HG02798 (cell line): ENCODE results near the gene NTRK1.

ENCODE experiments used
- ATAC-seq: cut with Tn5 transposase; IDR thresholded peaks from one replicate; pipeline ENCODE4 v1.9.1; 2021; ENCODE audit warnings: mild to moderate bottlenecking; ENCODE audit not compliant: unreplicated experiment, poor library complexity

Gene NTRK1

DNA sequence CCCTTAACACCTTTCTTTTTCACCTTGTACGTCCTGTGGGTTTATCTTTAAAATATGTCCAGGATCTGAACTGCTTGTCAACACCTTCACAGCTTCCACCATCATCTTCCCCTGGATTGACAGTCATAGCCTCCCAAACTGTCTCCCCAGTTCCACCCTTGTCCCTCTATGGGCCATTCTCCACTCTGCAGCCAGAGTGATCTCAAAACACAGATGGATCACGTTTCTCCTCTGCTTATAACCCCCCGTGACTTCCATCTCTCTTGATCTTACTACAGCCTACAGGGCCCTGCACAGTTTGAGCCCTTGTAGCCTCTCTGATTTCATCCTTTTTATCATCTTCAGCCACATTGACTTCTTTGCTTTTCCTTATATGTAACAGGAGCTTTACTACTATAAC lies 6.0 kb upstream of the NTRK1 start:
- no peak for ATAC-seq

- no peak for ATAC-seq
Measured at GRCh38 chr1:156856282-156856785, 4.3 kb upstream of the NTRK1 start.

DNA sequence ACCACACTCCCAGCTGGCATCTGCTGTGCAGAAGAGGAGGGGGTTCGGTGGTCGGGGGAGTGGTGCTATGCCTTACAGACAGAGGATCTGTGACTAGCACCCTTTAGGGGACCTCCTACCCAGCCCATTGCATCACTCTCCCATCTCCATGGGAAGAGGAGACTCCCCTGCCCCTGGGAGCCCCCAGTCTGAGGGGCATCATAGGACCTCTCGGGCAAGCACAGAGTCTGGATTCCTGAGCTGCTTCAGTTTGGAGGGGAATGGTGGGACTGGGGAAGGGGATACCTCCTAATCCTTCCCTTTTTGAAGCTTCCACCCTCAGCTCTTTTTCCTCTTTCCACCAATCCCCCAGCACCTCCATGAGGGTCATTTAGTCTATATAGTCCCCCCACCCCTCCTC lies 3.1 kb upstream of the NTRK1 start:
- no peak for ATAC-seq

GRCh38 chr1:156858555-156858956 lies 2.1 kb upstream of the NTRK1 start:
- no peak for ATAC-seq

DNA sequence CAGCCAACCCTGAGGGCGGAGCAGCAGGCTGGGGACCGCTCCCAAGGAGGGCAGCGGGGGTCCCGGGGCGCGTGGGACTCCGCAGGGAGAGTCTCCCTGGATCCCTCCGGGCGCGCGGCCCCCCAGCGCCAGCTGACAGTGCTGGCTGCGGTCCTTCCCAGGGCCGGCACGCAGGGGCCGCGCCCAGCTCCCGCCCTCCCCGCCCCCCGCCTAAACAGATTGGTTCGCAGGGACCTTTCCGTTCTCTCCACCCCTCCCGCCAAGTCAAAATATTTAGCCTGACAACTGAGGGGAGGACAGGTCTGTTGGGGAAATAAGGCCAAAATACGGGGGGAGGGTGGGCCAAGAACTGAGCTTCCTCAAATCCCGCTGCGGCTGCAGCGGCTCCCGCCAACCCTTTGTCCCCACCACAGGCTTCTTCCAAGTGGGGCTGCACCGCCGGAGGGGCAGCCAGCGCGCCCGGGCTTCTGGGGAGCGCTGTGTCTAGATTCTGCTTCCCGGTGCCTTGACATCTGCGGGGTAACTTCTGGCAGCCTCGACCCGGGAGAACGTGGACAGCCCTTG lies 1.6 kb upstream of the NTRK1 start, which contains the start of gene INSRR:
INSRR (minus strand) TSS at position 159 of the 564 bp plus-strand sequence. CDS start 496 bp downstream, outside the sequence.
- ATAC-seq = no peak

GRCh38 chr1:156859523-156860112 lies 1.0 kb upstream of the NTRK1 start:
- no peak for ATAC-seq

- no peak for ATAC-seq
Measured at GRCh38 chr1:156860113-156860627, 495 bp upstream of the NTRK1 start.

GRCh38 chr1:156862584-156862983 lies 1.9 kb downstream of the NTRK1 start:
- ATAC-seq = no peak

DNA sequence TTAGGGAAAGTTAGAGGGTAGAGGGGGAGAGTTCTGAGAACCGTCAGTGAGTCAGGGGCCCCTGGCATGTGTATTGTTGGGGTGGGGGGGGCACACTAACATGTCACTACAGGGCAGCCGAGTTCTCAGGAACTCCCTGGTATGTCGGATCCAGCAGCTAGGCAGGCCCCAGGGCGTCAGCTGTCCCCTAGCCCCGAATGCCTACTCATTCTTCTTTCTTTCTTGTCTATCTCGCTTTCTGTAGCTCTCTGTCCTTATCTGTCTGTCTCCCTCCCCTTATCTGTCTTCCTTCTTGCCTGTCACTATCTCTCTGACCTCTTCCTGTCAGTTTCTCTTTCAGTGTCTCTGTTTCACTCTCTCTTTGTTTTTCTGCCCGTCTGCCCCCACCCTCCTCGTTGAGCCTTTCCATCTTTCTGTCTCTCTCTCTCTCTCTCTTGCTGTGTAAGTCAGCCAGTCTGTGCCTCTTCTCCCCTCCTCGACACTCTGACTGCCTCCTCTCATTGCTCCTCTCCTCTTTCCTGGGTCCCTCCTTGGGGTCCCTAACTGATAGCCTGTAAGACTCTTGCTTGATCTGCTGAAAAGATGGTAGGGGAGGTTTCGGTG lies 2.4 kb downstream of the NTRK1 start:
- ATAC-seq = no peak

- ATAC-seq = no peak
Measured at GRCh38 chr1:156863631-156864030, 3.0 kb downstream of the NTRK1 start.

DNA sequence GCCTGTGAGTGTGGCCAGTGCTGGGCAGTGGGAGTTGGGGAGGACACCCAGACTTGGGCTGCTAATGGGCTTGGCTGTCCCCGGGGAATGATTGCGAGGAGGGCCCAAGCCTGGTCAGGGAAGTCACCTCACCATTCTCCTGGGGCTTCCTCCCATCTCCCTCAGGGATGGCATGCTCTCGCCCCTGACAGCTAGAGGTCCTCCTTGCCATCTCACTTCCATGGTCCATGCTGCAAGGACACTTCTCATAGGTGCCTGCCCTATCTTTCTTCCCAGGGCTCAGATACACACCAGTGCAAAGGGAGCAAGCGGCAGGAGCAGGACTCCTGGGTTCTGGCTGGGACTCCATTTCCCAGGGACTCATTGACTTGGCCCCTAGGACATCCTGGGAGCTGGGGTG lies 4.1 kb downstream of the NTRK1 start:
- ATAC-seq = no peak

- no peak for ATAC-seq
Measured at GRCh38 chr1:156865258-156865657, 4.6 kb downstream of the NTRK1 start.

DNA sequence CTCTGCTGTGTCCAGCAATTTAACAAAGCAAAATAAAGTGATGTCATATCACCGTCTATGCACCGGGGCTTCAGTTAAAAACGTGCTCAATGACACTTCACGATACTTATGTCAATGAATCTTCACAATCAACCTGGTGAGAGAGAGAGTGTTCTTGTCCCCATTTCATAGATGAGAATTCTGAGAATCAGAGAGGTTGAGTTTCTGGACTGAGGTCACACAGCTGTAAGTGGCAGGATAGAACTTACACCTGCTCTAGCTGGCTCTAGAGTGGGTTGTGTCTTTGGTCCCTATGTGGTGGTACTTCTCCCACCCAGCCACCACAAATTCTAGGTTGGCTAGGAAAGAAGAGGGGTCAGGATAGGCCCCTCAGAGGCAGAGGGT lies 5.2 kb downstream of the NTRK1 start:
- no peak for ATAC-seq

- no peak for ATAC-seq
Measured at GRCh38 chr1:156866249-156866909, 5.7 kb downstream of the NTRK1 start.

- no peak for ATAC-seq
Measured at GRCh38 chr1:156868341-156868740, 7.7 kb downstream of the NTRK1 start.

GRCh38 chr1:156869455-156869854 lies 8.8 kb downstream of the NTRK1 start:
- no peak for ATAC-seq

- ATAC-seq = no peak
Measured at GRCh38 chr1:156873659-156874058, 13.0 kb downstream of the NTRK1 start.

- no peak for ATAC-seq
Measured at GRCh38 chr1:156874142-156874541, 13.5 kb downstream of the NTRK1 start.

DNA sequence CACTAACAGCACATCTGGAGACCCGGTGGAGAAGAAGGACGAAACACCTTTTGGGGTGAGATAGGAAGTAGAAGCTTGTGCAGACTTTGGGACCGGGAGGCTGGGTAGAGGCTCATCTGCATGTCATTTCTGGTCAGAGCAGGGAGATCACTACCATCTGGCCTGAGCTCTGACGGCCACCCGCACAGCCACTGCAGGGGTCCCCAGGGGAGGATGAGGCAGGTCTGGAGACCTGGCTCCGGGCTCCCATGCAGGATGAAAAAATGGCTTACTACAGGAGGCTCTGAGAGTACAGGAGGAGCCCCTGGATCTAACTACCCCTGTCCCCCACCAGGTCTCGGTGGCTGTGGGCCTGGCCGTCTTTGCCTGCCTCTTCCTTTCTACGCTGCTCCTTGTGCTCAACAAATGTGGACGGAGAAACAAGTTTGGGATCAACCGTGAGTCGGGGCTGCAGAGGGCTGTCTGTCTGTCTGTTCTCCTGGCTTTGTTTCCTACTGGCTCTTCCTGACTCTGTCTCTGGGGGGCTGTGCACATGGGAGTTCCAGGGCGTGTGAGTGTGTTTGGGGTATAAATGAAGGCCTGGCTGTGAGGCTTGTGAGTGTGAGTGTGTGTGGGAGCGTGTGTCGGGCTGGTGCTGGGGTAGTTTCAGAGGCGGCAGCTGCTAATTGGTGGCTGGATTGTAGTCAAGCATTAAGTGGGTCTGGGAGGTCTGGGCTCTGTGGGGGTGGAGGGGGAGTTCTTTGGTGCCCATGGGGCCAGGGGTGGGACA lies 14.1 kb downstream of the NTRK1 start:
- ATAC-seq = no peak

- ATAC-seq = no peak
Measured at GRCh38 chr1:156875341-156875615, 14.6 kb downstream of the NTRK1 start.

- no peak for ATAC-seq
Measured at GRCh38 chr1:156876281-156876680, 15.6 kb downstream of the NTRK1 start.
